ENCODE data around the gene DCAF7. TPM values are rescaled to one million over a fixed set of nuclear protein-coding genes. Genes with fewer than 3 reads are reported as not detected.

DCAF7 gene, protein sequence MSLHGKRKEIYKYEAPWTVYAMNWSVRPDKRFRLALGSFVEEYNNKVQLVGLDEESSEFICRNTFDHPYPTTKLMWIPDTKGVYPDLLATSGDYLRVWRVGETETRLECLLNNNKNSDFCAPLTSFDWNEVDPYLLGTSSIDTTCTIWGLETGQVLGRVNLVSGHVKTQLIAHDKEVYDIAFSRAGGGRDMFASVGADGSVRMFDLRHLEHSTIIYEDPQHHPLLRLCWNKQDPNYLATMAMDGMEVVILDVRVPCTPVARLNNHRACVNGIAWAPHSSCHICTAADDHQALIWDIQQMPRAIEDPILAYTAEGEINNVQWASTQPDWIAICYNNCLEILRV
- 28.0 and 37.1 TPM in 2 replicates for total RNA-seq (2014; rRNA removed; shearing (Covaris generic))
- polyA plus RNA-seq (2015; cell fraction: cytosol; rRNA removed), result 58.3 TPM in 2 replicates
- 84.6 and 86.5 TPM in 2 replicates for polyA plus RNA-seq (2015; cell fraction: nucleus; rRNA removed)

DNA sequence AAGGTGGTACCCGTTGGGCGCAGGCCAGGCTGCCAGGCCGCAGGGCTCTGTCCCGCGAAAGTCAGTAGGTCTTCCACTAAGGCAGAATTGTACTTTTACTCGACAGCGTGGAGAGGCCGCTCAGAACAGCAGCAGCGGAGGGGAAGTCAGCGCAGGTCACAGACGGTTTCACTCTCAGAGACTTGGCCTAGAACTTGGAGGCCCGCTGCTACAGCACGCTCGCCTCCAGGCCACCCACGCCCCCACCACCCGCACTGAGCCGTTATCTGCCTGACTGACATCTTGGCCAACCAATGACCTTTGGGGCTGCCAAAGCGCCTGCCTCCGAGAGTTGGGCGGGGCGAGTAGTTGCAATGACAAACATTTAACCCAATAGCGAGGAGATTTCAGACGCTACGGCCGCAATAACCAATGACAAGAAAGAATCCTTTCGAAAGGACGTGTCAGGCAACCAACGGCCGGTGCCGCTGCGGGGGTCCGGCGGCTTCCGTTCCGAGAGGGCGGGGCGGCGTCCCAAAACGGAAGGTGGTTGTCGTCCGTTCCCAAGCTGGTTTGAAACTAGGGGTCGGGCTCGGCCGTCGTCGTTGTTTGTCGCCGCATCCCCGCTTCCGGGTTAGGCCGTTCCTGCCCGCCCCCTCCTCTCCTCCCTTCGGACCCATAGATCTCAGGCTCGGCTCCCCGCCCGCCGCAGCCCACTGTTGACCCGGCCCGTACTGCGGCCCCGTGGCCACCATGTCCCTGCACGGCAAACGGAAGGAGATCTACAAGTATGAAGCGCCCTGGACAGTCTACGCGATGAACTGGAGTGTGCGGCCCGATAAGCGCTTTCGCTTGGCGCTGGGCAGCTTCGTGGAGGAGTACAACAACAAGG lies at the start of gene DCAF7:
Gene DCAF7, plus strand, starts transcription at position 532 of the 871 bp plus-strand sequence. Its CDS starts 201 bp downstream, at position 733.
- DNase-seq (ENCODE audit: low read depth), result peak; percentile 99

DNA sequence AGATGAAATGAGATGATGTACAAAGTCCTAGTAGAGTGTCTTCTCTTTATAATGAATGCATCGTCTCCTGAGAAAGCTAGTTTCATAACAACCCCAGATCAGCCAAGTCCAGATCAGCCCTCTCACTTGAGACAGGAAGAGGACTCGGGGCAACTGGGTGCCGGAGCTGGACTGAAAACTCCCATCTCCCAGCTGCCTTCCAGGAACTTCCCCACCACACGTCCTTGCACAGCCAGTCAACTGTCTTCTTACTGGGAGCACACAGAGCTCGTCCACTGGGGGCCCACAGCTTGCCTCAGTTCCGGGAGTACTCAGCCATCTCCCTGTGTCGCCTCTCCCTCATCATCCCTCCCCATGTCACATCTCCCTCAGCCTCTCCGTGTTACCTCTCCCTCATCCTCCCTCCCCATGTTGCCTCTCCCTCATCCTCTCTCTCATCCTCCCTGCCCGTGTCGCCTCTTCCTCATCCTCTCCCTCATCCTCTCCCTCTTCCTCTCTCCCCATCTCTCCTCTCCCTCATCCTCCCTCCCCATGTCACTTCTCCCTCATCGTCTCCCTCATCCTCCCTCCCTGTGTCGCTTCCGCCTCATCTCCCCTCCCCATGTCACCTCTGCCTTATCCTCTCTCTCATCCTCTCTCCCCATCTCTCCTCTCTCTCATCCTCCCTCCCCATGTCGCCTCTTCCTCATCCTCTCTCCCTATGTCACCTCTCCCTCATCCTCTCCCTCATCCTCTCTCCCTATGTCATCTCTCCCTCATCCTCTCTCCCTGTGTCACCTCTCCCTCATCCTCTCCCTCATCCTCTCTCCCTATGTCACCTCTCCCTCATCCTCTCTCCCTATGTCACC lies 49.5 kb upstream of the DCAF7 start:
- DNase-seq (ENCODE audit: low read depth), result no peak

- no peak for DNase-seq (ENCODE audit: low read depth)
These were observed 47.0 kb upstream of the DCAF7 start for GRCh38 chr17:63503341-63503705.

GRCh38 chr17:63504261-63504660 lies 46.0 kb upstream of the DCAF7 start:
- no peak for DNase-seq (ENCODE audit: low read depth)

- DNase-seq (ENCODE audit: low read depth), result no peak
These were observed 44.9 kb upstream of the DCAF7 start for GRCh38 chr17:63505341-63505740.

- no peak for DNase-seq (ENCODE audit: low read depth)
These were observed 43.6 kb upstream of the DCAF7 start for GRCh38 chr17:63506627-63507026.

DNA sequence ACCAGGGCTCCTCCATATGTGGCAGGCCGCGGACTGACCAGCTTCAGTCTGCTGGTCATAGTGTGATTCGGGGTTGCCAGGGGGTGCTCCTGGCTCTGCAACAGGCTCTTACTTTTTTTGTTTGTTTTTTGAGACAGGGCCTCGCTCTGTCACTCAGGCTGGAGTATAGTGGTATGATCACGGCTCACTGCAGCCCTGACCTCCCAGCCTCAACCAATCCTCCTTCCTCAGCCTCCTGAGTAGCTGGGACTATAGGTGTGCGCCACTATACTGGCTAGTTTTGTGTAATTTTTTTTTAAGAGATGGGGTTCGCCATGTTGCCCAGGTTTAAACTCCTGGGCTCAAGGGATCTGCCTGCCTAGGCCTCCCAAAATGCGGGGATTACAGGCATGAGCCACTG lies 38.9 kb upstream of the DCAF7 start:
- DNase-seq (ENCODE audit: low read depth), result no peak

DNA sequence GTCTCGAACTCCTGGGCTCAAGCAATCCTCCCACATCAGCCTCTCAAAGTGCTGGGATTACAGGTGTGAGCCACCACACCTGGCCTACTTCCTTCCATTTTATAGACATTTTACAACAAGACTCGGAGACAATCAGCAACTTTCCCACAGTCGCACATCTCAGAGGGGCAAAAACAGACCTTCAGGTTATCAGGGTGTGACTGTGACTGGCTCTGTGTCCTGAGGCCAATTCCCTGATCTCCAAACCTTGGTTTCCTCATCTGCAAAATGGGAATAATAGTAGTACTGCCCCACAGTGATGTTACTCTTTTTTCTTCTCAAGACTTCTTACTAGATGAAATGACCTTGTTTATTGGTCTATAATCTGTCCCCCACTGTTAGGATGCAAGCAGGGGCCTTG lies 37.9 kb upstream of the DCAF7 start:
- no peak for DNase-seq (ENCODE audit: low read depth)

- DNase-seq (ENCODE audit: low read depth), result no peak
These were observed 37.2 kb upstream of the DCAF7 start for GRCh38 chr17:63512896-63513644.

GRCh38 chr17:63514477-63514876 lies 35.8 kb upstream of the DCAF7 start:
- no peak for DNase-seq (ENCODE audit: low read depth)

- DNase-seq (ENCODE audit: low read depth), result no peak
These were observed 35.3 kb upstream of the DCAF7 start for GRCh38 chr17:63514974-63515373.

DNA sequence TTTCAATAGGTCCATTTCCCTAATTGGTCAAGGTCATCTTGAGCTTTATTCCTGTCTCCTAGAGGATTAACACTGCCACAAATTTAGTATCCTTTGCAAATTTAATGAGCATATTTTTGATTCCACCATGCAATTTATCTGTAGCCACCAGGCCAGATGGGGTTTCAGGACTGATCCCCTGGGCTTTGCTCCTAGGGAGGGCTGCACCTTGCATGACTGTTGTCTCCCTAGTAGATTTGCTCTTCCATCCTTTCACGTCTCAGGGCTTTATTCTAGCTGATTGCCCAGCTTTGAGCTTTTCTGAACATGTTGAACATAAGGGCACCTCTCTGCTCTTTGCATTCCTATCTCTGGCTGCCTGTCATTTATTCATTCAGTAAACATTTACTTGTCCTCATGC lies 34.9 kb upstream of the DCAF7 start:
- no peak for DNase-seq (ENCODE audit: low read depth)

GRCh38 chr17:63516910-63517824 lies 33.1 kb upstream of the DCAF7 start:
- DNase-seq (ENCODE audit: low read depth), result peak; percentile 79

DNA sequence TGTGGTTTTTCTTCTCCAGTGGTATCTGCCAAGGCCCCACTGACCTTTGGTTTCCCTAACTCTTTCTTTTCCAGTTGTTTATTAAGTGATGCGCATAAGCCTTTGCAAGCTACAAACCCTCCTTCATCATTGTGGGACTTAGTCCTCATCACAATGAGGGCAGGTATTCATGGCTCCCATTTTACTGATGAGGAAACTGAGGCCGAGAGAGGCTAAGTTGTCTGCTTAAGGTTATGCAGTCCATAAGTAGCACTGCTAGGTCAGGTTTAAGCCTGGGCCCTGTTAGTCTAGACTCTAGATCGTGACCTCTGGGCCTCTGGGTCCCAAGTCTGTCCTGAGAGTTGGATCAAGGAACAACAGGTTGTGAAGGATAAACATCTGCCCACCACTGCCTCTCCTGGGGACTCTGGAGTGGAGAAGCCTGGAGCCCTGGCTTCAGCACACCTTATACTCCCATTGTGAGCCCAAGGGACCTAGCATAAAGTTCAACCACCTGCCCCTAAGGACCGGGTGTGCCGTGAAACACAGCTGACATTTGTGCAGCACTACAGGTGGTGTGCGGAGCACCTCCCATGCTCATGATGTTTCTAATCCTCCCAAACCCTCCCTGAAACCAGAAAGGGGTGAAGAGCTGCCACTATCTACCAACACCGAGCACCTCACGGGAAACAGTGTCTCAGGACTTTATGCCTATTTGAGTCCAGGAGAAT lies 32.3 kb upstream of the DCAF7 start:
- no peak for DNase-seq (ENCODE audit: low read depth)

DNA sequence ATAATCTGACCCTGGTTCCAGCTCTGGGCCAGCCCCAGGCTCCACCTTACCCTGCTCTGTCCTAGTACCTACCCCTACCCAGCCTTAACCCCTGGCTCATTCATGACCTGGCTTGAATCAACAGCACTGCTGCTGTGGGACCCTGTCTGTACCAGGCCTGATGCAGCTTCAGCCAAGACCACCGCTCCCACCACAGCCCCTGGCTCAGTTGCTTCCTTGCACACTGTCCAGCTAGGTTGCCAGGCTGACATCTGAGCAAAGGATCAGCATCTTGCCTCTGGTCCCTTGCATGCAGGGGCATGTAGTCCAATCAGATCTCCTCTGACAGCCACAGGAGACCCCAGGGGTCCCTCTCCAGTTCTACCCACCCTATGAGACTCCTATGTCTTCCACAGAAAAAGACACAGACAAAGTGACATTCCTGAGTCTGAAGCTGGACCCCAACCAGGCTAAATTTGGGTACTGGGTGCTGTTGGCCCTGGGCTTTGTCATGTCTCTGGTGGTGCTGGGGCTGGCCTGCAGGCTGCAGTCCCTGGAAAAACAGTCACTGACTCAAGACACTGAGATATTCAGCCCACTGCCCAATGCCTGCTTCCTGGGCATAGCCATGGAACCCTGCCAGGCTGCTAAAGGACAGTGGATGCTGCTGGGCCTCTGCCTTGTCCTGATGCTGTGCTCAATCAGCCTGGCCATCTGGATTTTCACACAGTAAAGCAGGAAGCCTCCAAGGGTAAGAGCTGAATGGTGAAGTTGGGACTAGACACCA lies 31.0 kb upstream of the DCAF7 start:
- DNase-seq (ENCODE audit: low read depth), result no peak

DNA sequence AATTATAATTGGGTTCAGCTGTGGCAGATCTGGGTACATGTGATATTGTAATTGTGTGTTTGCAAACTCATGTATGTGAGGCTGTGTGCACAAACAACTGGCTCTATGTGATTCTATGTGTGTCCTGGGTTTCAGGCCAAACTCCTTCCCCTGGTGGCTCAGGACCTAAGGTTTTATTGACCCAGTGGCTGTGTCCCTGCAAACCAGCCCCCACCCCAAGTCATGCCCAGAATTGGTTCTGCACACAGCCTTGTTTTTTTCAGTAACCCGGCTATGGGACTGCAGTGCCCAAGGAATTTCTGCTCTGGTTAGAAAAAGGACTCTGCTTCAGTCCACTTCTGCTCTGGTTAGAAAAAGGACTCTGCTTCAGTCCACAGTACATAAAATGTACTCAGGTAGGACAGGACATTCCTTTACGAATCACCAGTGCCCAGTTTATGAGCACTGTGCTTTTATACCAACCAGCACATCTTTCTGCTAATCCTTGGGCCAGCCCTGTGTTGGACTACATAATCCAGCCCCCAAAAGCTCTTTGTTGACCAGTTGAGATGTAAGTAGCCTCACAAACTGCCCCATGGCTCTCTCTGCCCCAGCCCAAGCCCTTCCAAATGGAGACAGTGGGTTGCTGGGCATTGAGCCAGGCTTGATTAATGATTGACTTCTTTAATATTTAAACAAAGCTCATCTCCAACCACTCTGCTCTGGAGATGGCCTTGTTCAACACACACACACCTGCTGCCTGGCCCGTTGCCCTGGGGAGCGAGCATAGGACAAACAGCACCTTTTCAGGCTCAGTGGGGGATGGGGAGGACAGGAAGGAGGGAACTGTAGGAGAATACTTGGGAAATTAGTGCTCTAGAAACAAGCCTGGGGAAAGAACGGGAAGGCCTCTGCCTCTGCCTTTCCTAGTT lies 30.1 kb upstream of the DCAF7 start:
- DNase-seq (ENCODE audit: low read depth), result no peak

DNA sequence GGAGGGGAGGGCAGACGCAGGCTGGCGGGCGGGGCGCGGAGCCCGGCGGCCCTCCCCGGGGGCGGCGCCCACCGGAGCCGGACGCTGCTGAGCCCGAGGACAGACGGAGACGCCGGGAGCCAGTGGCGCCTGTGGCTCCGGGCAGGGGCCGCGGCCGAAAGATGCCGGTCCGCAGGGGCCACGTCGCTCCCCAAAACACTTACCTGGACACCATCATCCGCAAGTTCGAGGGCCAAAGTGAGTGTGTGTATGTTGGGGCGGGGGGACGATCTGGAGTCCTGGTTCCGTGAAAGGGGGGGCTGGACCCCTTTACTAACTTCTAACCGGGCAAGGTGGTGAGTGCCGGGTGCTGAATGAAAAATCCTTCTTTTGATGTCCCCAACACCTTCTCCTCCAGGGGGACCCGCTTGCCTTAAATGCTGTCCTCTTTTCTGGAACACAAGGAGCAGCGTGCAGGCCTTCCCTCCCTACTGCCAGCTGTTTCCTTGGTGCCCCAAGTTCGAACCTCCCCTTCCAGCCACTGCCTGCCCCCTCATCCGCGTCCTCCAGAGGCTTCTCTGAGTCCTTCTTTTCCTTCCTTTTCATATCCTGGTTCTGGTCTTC lies 26.9 kb upstream of the DCAF7 start, which contains the start of gene KCNH6:
Gene KCNH6, plus strand, starts transcription at position 106 of the 603 bp plus-strand sequence. Its CDS starts 56 bp downstream, at position 162.
- no peak for DNase-seq (ENCODE audit: low read depth)

Measured in HT1080 (cell line).